ENCODE measurements around the gene FOXD4L4.
"Not testable (repeated sequence)": the region's sequence is repeated elsewhere in the genome, so short reads cannot be mapped to it uniquely, and the experiment has no call there.

The FOXD4L4 gene

DNA sequence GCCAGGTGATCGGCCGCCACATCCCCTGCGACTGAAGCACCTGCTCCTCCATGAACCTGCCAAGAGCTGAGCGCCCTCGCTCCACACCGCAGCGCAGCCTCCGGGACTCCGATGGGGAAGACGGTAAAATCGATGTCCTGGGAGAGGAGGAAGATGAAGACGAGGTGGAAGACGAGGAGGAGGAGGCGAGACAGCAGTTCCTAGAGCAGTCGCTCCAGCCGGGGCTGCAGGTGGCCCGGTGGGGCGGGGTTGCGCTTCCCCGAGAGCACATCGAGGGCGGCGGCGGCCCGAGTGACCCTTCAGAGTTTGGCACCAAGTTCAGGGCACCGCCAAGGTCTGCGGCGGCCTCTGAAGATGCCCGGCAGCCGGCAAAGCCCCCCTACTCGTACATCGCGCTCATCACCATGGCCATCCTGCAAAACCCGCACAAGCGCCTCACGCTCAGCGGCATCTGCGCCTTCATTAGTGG is at the start of gene FOXD4L4:
FOXD4L4 (plus strand) TSS at position 51 of the 469 bp plus-strand sequence; CDS start at position 51, 0 bp downstream.
- DNase-seq: not testable (repeated sequence)

DNA sequence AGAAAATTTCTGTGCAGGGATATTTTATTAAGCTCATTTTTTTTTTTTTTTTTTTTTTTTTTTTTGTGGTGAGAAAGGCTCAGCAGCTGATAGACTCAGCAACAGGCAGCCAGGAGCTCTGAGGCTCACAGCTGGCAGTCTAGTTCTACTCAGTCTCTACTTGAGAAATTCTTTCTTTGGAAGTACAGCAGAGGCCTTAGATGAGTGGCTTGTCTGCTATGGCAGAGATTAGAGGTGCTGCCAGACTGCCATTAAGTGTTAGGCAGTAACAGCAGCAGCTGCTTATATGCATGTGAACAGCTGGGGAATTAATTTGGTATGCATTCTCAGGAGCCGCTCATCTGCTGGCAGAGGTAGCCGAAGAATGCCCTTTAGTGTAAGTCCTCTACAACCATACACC is 33.4 kb upstream of the FOXD4L4 start:
- not testable (repeated sequence) for DNase-seq

DNA sequence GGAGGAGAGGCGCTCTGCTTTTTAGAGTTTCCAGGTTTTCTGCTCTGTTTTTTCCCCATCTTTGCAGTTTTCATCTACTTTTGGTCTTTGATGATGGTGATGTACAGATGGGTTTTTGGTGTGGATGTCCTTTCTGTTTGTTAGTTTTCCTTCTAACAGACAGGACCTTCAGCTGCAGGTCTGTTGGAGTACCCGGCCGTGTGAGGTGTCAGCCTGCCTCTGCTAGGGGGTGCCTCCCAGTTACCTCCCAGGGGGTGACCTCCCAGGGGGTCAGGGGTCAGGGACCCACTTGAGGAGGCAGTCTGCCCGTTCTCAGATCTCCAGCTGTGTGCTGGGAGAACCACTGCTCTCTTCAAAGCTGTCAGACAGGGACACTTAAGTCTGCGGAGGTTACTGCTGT is 22.5 kb upstream of the FOXD4L4 start:
- not testable (repeated sequence) for DNase-seq

DNA sequence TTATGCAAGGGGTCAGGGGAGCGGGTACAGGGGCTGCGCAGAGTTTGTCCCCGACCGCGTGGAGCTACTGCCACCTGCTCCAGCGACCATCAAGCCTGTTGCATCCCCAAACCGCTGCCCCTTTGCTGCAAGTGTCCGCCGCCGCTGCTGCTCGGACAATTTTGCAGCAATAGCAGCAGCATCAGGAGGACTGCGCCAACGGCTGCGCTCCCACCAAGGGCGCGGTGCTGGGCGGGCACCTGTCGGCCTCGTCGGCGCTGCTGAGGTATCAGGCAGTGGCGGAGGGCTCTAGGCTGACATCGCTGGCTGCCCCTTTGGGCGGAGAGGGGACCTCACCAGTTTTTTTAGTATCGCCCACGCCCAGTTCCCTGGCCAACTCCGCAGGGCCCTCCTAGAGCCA is 1.2 kb downstream of the FOXD4L4 start:
- DNase-seq: not testable (repeated sequence)

Data from stimulated activated CD4-positive, alpha-beta T cell treated with anti-CD3 and anti-CD28 coated beads, Interleukin-15, amount 100 ng/mL, for 24 hours (primary cell).